Measurements from ENCODE around the gene CEP41.

DNA sequence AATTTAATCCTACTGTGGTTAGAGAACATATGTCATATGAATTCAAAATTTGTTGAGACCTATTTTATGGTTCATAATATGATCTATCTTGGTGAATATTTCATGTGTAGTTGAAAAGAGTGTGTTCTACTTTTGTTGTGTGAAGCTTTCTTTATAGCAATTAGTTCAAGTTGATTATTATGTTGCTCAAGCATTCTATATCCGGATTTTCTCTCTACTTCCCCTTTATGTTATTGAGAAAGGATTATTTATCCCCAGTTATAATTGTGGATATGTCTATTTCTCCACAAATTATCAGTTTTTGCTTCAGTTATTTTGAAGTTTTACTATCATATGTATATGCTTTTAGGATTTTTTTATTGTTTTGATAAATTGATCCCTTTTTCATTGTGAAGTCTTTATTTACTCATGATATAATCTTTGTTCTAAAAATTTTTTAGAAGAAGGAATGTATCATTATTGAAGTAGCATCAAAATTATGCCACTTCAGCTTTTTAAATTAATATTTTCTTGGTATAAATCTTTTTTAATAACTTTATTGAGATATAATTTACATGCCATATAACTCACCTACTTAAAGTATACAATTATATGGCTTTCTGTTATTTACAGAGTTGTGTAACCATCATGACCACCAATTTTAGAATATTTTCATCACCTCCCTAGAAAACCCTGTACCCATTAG is 39.0 kb upstream of the CEP41 start:
- no peak for TF ChIP-seq EZH2 (optimal IDR thresholded peaks at IDR 0.05; ENCODE audit: low read depth, low read length)
- TF ChIP-seq, protein P1, sequence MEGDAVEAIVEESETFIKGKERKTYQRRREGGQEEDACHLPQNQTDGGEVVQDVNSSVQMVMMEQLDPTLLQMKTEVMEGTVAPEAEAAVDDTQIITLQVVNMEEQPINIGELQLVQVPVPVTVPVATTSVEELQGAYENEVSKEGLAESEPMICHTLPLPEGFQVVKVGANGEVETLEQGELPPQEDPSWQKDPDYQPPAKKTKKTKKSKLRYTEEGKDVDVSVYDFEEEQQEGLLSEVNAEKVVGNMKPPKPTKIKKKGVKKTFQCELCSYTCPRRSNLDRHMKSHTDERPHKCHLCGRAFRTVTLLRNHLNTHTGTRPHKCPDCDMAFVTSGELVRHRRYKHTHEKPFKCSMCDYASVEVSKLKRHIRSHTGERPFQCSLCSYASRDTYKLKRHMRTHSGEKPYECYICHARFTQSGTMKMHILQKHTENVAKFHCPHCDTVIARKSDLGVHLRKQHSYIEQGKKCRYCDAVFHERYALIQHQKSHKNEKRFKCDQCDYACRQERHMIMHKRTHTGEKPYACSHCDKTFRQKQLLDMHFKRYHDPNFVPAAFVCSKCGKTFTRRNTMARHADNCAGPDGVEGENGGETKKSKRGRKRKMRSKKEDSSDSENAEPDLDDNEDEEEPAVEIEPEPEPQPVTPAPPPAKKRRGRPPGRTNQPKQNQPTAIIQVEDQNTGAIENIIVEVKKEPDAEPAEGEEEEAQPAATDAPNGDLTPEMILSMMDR (IDR thresholded peaks at IDR 0.05; ENCODE audit: low read length), result no peak
- no peak for TF ChIP-seq EZH2phosphoT487 (IDR thresholded peaks at IDR 0.05; ENCODE audit: low read length)
